Endodermal cell (in vitro differentiated cells): ENCODE data around the gene IPPK. TPM values are rescaled to one million over a fixed set of nuclear protein-coding genes. Genes with fewer than 3 reads are reported as not detected.

ENCODE experiments used
- DNase-seq: peaks from one replicate; pipeline ENCODE4 v3.0.0-alpha.2; 2017
- H3K27ac ChIP-seq: 2 replicates; pipeline ENCODE4 v1.5.1; 2013; ENCODE audit warnings: mild to moderate bottlenecking, low read depth, low read length, moderate library complexity
- H3K27me3 ChIP-seq: 2 replicates; pipeline ENCODE4 v1.6.1; 2013; ENCODE audit warnings: mild to moderate bottlenecking, low read length, moderate library complexity; ENCODE audit not compliant: insufficient read depth, control insufficient read depth, poor library complexity, severe bottlenecking
- H3K36me3 ChIP-seq: 2 replicates; pipeline ENCODE4 v1.7.0; 2013; ENCODE audit warnings: mild to moderate bottlenecking, low read length, moderate library complexity; ENCODE audit not compliant: control insufficient read depth, insufficient read depth
- H3K4me1 ChIP-seq: one replicate; pipeline ENCODE4 v1.7.0; 2013; ENCODE audit warnings: low read length; ENCODE audit not compliant: control insufficient read depth, insufficient read depth
- H3K4me3 ChIP-seq: 2 replicates; pipeline ENCODE4 v1.5.1; 2013; ENCODE audit warnings: mild to moderate bottlenecking, low read length, moderate library complexity
- H3K9ac ChIP-seq: 2 replicates; pipeline ENCODE4 v1.6.1; 2013; ENCODE audit warnings: mild to moderate bottlenecking, low read length, moderate library complexity; ENCODE audit not compliant: poor library complexity, severe bottlenecking; ENCODE audit errors: extremely low read depth
- H3K9me3 ChIP-seq: 2 replicates; pipeline ENCODE4 v1.6.1; 2013; ENCODE audit warnings: mild to moderate bottlenecking, low read length, moderate library complexity; ENCODE audit not compliant: control insufficient read depth
- H3K27ac Mint-ChIP-seq: 2 replicates; pipeline ENCODE4 v1.8.0; 2020; ENCODE audit warnings: mixed read lengths
- H3K27me3 Mint-ChIP-seq: 2 replicates; pipeline ENCODE4 v1.8.0; 2021; ENCODE audit warnings: mild to moderate bottlenecking, mixed read lengths; ENCODE audit not compliant: insufficient read depth
- H3K36me3 Mint-ChIP-seq: 2 replicates; pipeline ENCODE4 v1.8.0; 2020; ENCODE audit warnings: low read depth, mixed read lengths
- H3K4me1 Mint-ChIP-seq: 2 replicates; pipeline ENCODE4 v1.8.0; 2020; ENCODE audit warnings: mixed read lengths
- H3K4me3 Mint-ChIP-seq: 2 replicates; pipeline ENCODE4 v1.8.0; 2020; ENCODE audit warnings: mild to moderate bottlenecking, moderate library complexity, mixed read lengths
- H3K9me3 Mint-ChIP-seq: 2 replicates; pipeline ENCODE4 v1.8.0; 2020; ENCODE audit warnings: mild to moderate bottlenecking, mixed read lengths
- CTCF ChIP-seq: fragments of 200-600 bp; sonication (generic); conservative IDR thresholded peaks from 2 replicates; pipeline ENCODE4 v1.5.0; 2021; ENCODE audit warnings: antibody characterized with exemption, mild to moderate bottlenecking
- WGBS, 2 experiments: methylation state at CpG; one replicate each; pipeline versions ENCODE4 v1.1.5 to v1.1.7; 2013; ENCODE audit warnings: missing lambda C conversion rate in 2 of 2, mixed read lengths in 1 of 2; ENCODE audit not compliant: insufficient coverage in 1 of 2, insufficient read length in 1 of 2; 5-methylcytosine and 5-hydroxymethylcytosine counted together
- total RNA-seq, 2 donors: library from RNA; stranded (reverse); fragmentation: NEBNext Ultra II Directional in 1 of 2; extraction: Animal tissue kit (Norgen Biotek cat#: 25700) in 1 of 2; gene quantifications; 2 replicates in 1 of 2; 3 replicates in 1 of 2; pipeline ENCODE4 v1.2.1, GENCODE V29; 2021

The IPPK gene
- total RNA-seq, 2 donors from 2014 or later, result 9.3 TPM

GRCh38 chr9:92612816-92613215 is 57.1 kb downstream of the IPPK start:
- no peaks in the 10 kb centered on the region for H3K9me3 ChIP-seq
- Mint-ChIP-seq H3K4me1 (peaks cover 9% of the 10 kb centered on the region), H3K27me3 (no peaks in the 10 kb centered on the region), H3K9me3 (no peaks in the 10 kb centered on the region), H3K27ac (no peak overlapping the region), H3K4me3 (no peak overlapping the region), H3K36me3 (peaks cover 48% of the 10 kb centered on the region)
- no peaks in the 10 kb centered on the region for H3K4me1 ChIP-seq
- no peak overlapping the region for H3K27ac ChIP-seq
- WGBS, 2 experiments, result 95 to 97% methylated on average over 6 to 11 of the region's 11 CpGs
- peaks cover 31% of the 10 kb centered on the region for H3K36me3 ChIP-seq
- H3K27me3 ChIP-seq, result no peaks in the 10 kb centered on the region
- H3K4me3 ChIP-seq, result no peak overlapping the region
- H3K9ac ChIP-seq, result no peak overlapping the region
- TF ChIP-seq CTCF, result no peak
- DNase-seq, result no peak

- Mint-ChIP-seq H3K4me1 (peaks cover 9% of the 10 kb centered on the region), H3K4me3 (no peak overlapping the region), H3K36me3 (peaks cover 42% of the 10 kb centered on the region), H3K9me3 (no peaks in the 10 kb centered on the region), H3K27ac (no peak overlapping the region), H3K27me3 (no peaks in the 10 kb centered on the region)
- WGBS, 2 experiments, result 96 to 100% methylated on average over 4 to 5 of the region's 5 CpGs
- H3K36me3 ChIP-seq, result peaks cover 26% of the 10 kb centered on the region
- TF ChIP-seq CTCF, result no peak
- H3K4me3 ChIP-seq, result no peak overlapping the region
- no peaks in the 10 kb centered on the region for H3K9me3 ChIP-seq
- no peak for DNase-seq
- H3K9ac ChIP-seq, result no peak overlapping the region
- no peaks in the 10 kb centered on the region for H3K27me3 ChIP-seq
- no peak overlapping the region for H3K27ac ChIP-seq
- H3K4me1 ChIP-seq, result no peaks in the 10 kb centered on the region
These were observed 57.6 kb downstream of the IPPK start for GRCh38 chr9:92612292-92612691.

- 90 to 94% methylated on average over 10 of the region's 10 CpGs for WGBS, 2 experiments
- Mint-ChIP-seq H3K4me3 (no peak overlapping the region), H3K9me3 (no peaks in the 10 kb centered on the region), H3K27ac (no peak overlapping the region), H3K27me3 (no peaks in the 10 kb centered on the region), H3K4me1 (peaks cover 5% of the 10 kb centered on the region), H3K36me3 (peaks cover 41% of the 10 kb centered on the region)
- Histone ChIP-seq H3K9ac (no peak overlapping the region), H3K4me3 (no peak overlapping the region), H3K4me1 (no peaks in the 10 kb centered on the region), H3K27me3 (no peaks in the 10 kb centered on the region), H3K9me3 (no peaks in the 10 kb centered on the region), H3K27ac (no peak overlapping the region), H3K36me3 (peaks cover 24% of the 10 kb centered on the region)
- no peak for DNase-seq
- TF ChIP-seq CTCF, result no peak
These were observed 58.2 kb downstream of the IPPK start for GRCh38 chr9:92611621-92612285.
